H9 (cell line): ENCODE data around the gene TMEM120B. TPM values are rescaled to one million over a fixed set of nuclear protein-coding genes. Genes with fewer than 3 reads are reported as not detected.
A peak's percentile ranks its signal among the peaks of the same experiment; 100 is the strongest.

Source experiments
- DNase-seq: peaks from one replicate; pipeline ENCODE4 v3.0.0-alpha.2; 2017
- H2AFZ ChIP-seq: one replicate; pipeline ENCODE4 v1.6.1; 2013; ENCODE audit warnings: mild to moderate bottlenecking, low read length, control low read depth, moderate library complexity
- H2AK5ac ChIP-seq: 2 replicates; pipeline ENCODE4 v1.6.1; 2013; ENCODE audit warnings: low read length, control low read depth, mixed read lengths; ENCODE audit not compliant: insufficient read length
- H2BK120ac ChIP-seq: one replicate; pipeline ENCODE4 v1.6.1; 2013; ENCODE audit warnings: low read depth, mild to moderate bottlenecking, low read length, control low read depth, inconsistent platforms; ENCODE audit not compliant: poor library complexity, severe bottlenecking
- H2BK12ac ChIP-seq: 2 replicates; pipeline ENCODE4 v1.6.1; 2013; ENCODE audit warnings: low read length, control low read depth, mixed read lengths, low read depth; ENCODE audit not compliant: insufficient read length
- H2BK15ac ChIP-seq: 2 replicates; pipeline ENCODE4 v1.6.1; 2013; ENCODE audit warnings: low read depth, low read length, control low read depth
- H2BK20ac ChIP-seq: one replicate; pipeline ENCODE4 v1.6.1; 2013; ENCODE audit warnings: low read depth, mild to moderate bottlenecking, low read length, control low read depth, inconsistent platforms; ENCODE audit not compliant: poor library complexity, severe bottlenecking
- H2BK5ac ChIP-seq: 2 replicates; pipeline ENCODE4 v1.6.1; 2013; ENCODE audit warnings: low read length, control low read depth, mixed read lengths; ENCODE audit not compliant: insufficient read length
- H3K14ac ChIP-seq: 2 replicates; pipeline ENCODE4 v1.6.1; 2013; ENCODE audit warnings: low read length, control low read depth; ENCODE audit not compliant: insufficient read depth
- H3K18ac ChIP-seq: 2 replicates; pipeline ENCODE4 v1.6.1; 2013; ENCODE audit warnings: low read depth, mild to moderate bottlenecking, mixed read lengths, low read length, control low read depth; ENCODE audit not compliant: insufficient read length
- H3K23ac ChIP-seq: 2 replicates; pipeline ENCODE4 v1.6.1; 2013; ENCODE audit warnings: low read length, control low read depth, mixed read lengths, low read depth; ENCODE audit not compliant: insufficient read length
- H3K23me2 ChIP-seq: 2 replicates; pipeline ENCODE4 v1.6.1; 2013; ENCODE audit warnings: low read depth, mild to moderate bottlenecking, mixed read lengths, low read length, control low read depth; ENCODE audit not compliant: insufficient read length, poor library complexity, severe bottlenecking
- H3K27ac ChIP-seq: 2 replicates; pipeline ENCODE4 v1.5.1; 2013; ENCODE audit warnings: low read length, control low read depth, mixed read lengths, low read depth; ENCODE audit not compliant: insufficient read length
- H3K27me3 ChIP-seq: 2 replicates; pipeline ENCODE4 v1.6.1; 2013; ENCODE audit warnings: low read length, control low read depth, inconsistent platforms; ENCODE audit not compliant: insufficient read depth
- H3K4ac ChIP-seq: 2 replicates; pipeline ENCODE4 v1.6.1; 2013; ENCODE audit warnings: low read depth, mild to moderate bottlenecking, control low read depth, inconsistent platforms, low read length, moderate library complexity
- H3K4me1 ChIP-seq: 2 replicates; pipeline ENCODE4 v1.6.1; 2013; ENCODE audit warnings: low read length, control low read depth, inconsistent platforms; ENCODE audit not compliant: insufficient read depth
- H3K4me2 ChIP-seq: 2 replicates; pipeline ENCODE4 v1.6.1; 2013; ENCODE audit warnings: low read length, control low read depth, mixed read lengths; ENCODE audit not compliant: insufficient read length, insufficient read depth
- H3K56ac ChIP-seq: 2 replicates; pipeline ENCODE4 v1.6.1; 2013; ENCODE audit warnings: low read depth, mild to moderate bottlenecking, mixed read lengths, low read length, control low read depth; ENCODE audit not compliant: insufficient read length
- H3K79me1 ChIP-seq: 2 replicates; pipeline ENCODE4 v1.6.1; 2013; ENCODE audit warnings: low read depth, mild to moderate bottlenecking, moderate library complexity, low read length, control low read depth, inconsistent platforms; ENCODE audit not compliant: insufficient read depth, poor library complexity, severe bottlenecking
- H3K79me2 ChIP-seq: 2 replicates; pipeline ENCODE4 v1.6.1; 2013; ENCODE audit warnings: low read length, control low read depth, inconsistent platforms; ENCODE audit not compliant: insufficient read depth
- H3K9ac ChIP-seq: 2 replicates; pipeline ENCODE4 v1.6.1; 2013; ENCODE audit warnings: low read length, control low read depth, mixed read lengths; ENCODE audit not compliant: insufficient read length; ENCODE audit errors: extremely low read depth
- H3K9me3 ChIP-seq: one replicate; pipeline ENCODE4 v1.6.1; 2013; ENCODE audit warnings: low read depth, low read length, inconsistent platforms; ENCODE audit not compliant: control insufficient read depth
- H3T11ph ChIP-seq: one replicate; pipeline ENCODE4 v1.6.1; 2013; ENCODE audit warnings: mild to moderate bottlenecking, low read length, control low read depth, inconsistent platforms
- H4K20me1 ChIP-seq: one replicate; pipeline ENCODE4 v1.6.1; 2013; ENCODE audit not compliant: control insufficient read depth, insufficient read length, insufficient read depth
- H4K5ac ChIP-seq: 2 replicates; pipeline ENCODE4 v1.6.1; 2013; ENCODE audit warnings: low read depth, mild to moderate bottlenecking, mixed read lengths, low read length, control low read depth; ENCODE audit not compliant: insufficient read length
- H4K8ac ChIP-seq: replicated peaks from 2 replicates; pipeline ENCODE4 v1.6.1; 2013; ENCODE audit warnings: low read length, control low read depth, mixed read lengths, low read depth; ENCODE audit not compliant: insufficient read length
- H4K91ac ChIP-seq: 2 replicates; pipeline ENCODE4 v1.6.1; 2013; ENCODE audit warnings: low read depth, mild to moderate bottlenecking, moderate library complexity, mixed read lengths, low read length, control low read depth; ENCODE audit not compliant: insufficient read length
- H3K27ac Mint-ChIP-seq, 3 experiments: 2 replicates in 2 of 3; 3 replicates in 1 of 3; pipeline ENCODE4 v1.8.0; 2020 to 2021; ENCODE audit warnings: mixed read lengths in 3 of 3, mild to moderate bottlenecking in 1 of 3, moderate library complexity in 1 of 3
- H3K27me3 Mint-ChIP-seq: 2 replicates; pipeline ENCODE4 v1.8.0; 2021; ENCODE audit warnings: low read depth, mild to moderate bottlenecking, moderate library complexity, mixed read lengths
- H3K36me3 Mint-ChIP-seq, 3 experiments: 2 replicates in 2 of 3; 3 replicates in 1 of 3; pipeline ENCODE4 v1.8.0; 2020 to 2021; ENCODE audit warnings: low read depth in 3 of 3, mixed read lengths in 3 of 3; ENCODE audit not compliant: insufficient read depth in 1 of 3
- H3K4me1 Mint-ChIP-seq, 2 experiments: 2 replicates each; pipeline ENCODE4 v1.8.0; 2020; ENCODE audit warnings: mixed read lengths in 2 of 2
- H3K4me3 Mint-ChIP-seq, 2 experiments: 2 replicates in 1 of 2; 3 replicates in 1 of 2; pipeline ENCODE4 v1.8.0; 2020 to 2021; ENCODE audit warnings: mild to moderate bottlenecking in 2 of 2, mixed read lengths in 2 of 2, moderate library complexity in 1 of 2
- H3K9me3 Mint-ChIP-seq, 2 experiments: 2 replicates in 1 of 2; 3 replicates in 1 of 2; pipeline ENCODE4 v1.8.0; 2020; ENCODE audit warnings: mild to moderate bottlenecking in 2 of 2, mixed read lengths in 2 of 2, moderate library complexity in 1 of 2
- WGBS: extraction: QIAGEN DNeasy Blood & Tissue Kit; methylation state at CpG from one replicate; pipeline ENCODE4 v1.1.7; 2013; ENCODE audit warnings: missing lambda C conversion rate, low lambda C conversion rate, mixed read lengths; ENCODE audit not compliant: insufficient read length; ENCODE audit errors: extremely low coverage; 5-methylcytosine and 5-hydroxymethylcytosine counted together
- total RNA-seq: library from RNA; stranded (reverse); gene quantifications from 2 replicates; pipeline ENCODE4 v1.2.1, GENCODE V29; 2021
- TF ChIP-seq, protein P1 (sequence below): fragments of 200-600 bp; sonication (generic); conservative IDR thresholded peaks from 3 replicates; pipeline ENCODE4 v1.8.0; 2021; ENCODE audit warnings: antibody characterized with exemption, mild to moderate bottlenecking

Gene TMEM120B
- total RNA-seq, 1 experiment from 2014 or later: 25.8 TPM

DNA sequence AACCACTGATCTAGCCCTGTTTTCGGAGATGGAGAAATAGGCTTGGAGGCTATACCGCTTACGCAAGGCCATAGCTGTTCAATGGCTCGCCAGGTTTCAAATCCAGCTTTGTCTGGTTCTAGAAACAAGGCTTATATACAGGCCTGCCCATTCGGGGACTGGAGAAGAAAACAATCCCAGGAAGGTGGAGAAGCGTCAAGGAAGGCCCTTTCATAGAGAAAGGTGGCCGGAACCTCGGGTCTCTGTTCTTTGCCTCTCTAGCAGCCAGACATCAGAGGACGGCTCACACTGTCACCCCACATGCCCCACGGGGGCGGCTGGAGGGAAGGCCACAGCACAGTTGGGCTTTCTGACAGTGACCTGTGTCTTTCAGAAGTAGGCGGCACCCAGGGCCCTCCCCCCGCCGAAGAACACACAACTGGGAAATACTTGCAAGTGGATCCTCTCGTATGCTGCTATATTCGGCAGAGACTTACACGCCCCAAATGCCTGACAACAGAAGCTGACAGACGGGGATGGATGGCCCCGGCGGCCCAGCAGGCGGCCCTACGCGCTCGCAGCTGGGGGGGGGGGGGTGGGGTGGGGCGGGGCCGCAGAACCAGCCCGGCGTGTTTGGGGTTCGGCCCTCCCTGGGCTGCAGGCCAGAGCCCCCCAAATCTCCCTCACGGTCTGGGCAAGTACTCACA lies 86.7 kb downstream of the TMEM120B start:
- Histone ChIP-seq H3K4me1 (peaks cover 4% of the 10 kb centered on the region; the same call in 1 of the 2 replicates), H3K23me2 (peaks cover 24% of the 10 kb centered on the region), H3K56ac (no peak overlapping the region), H2AK5ac (no peak overlapping the region), H3K23ac (no peak overlapping the region), H2BK15ac (no peak overlapping the region), H4K8ac (no peak overlapping the region), H3K79me1 (no peaks in the 10 kb centered on the region), H4K5ac (no peak overlapping the region), H2BK5ac (no peak overlapping the region), H3K79me2 (no peaks in the 10 kb centered on the region; the same call in 1 of the 2 replicates), H4K91ac (no peak overlapping the region), H3K27ac (no peak overlapping the region), H3K9me3 (no peaks in the 10 kb centered on the region), H3K14ac (no peak overlapping the region), H2BK20ac (no peak overlapping the region), H3K18ac (no peak overlapping the region), H2AFZ (no peak overlapping the region), H4K20me1 (no peaks in the 10 kb centered on the region), H3K4me2 (peak overlapping the region; percentile 54), H2BK12ac (no peak overlapping the region), H2BK120ac (no peak overlapping the region), H3T11ph (no peak overlapping the region), H3K9ac (peak overlapping the region; percentile 12), H3K4ac (no peak overlapping the region), H3K27me3 (no peaks in the 10 kb centered on the region)
- no CpG with 5 or more reads among the region's 30 CpGs for WGBS
- Mint-ChIP-seq H3K4me1 (peaks cover 47 to 48% of the 10 kb centered on the region in 2 experiments), H3K27ac (peak overlapping the region; percentile 89 to 99 (median 93)), H3K27me3 (no peaks in the 10 kb centered on the region; the same call in 1 of the 2 replicates), H3K36me3 (peaks cover 17 to 38% (median 31%) of the 10 kb centered on the region in 3 experiments), H3K4me3 (peak overlapping the region; percentile 75 to 86), H3K9me3 (no peaks in the 10 kb centered on the region; a peak in 1 of 5 replicates)
- TF ChIP-seq, protein P1, sequence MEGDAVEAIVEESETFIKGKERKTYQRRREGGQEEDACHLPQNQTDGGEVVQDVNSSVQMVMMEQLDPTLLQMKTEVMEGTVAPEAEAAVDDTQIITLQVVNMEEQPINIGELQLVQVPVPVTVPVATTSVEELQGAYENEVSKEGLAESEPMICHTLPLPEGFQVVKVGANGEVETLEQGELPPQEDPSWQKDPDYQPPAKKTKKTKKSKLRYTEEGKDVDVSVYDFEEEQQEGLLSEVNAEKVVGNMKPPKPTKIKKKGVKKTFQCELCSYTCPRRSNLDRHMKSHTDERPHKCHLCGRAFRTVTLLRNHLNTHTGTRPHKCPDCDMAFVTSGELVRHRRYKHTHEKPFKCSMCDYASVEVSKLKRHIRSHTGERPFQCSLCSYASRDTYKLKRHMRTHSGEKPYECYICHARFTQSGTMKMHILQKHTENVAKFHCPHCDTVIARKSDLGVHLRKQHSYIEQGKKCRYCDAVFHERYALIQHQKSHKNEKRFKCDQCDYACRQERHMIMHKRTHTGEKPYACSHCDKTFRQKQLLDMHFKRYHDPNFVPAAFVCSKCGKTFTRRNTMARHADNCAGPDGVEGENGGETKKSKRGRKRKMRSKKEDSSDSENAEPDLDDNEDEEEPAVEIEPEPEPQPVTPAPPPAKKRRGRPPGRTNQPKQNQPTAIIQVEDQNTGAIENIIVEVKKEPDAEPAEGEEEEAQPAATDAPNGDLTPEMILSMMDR: no peak
- DNase-seq: peak; percentile 71
